GM18519 (cell line): ENCODE data around the gene AK4.
"Not testable (repeated sequence)": the region's sequence is repeated elsewhere in the genome, so short reads cannot be mapped to it uniquely, and the experiment has no call there.

Experiments
- ATAC-seq: cut with Tn5 transposase; IDR thresholded peaks from one replicate; pipeline ENCODE4 v1.9.1; 2021; ENCODE audit warnings: mild to moderate bottlenecking, moderate library complexity; ENCODE audit not compliant: unreplicated experiment, low FRiP score

AK4 gene

DNA sequence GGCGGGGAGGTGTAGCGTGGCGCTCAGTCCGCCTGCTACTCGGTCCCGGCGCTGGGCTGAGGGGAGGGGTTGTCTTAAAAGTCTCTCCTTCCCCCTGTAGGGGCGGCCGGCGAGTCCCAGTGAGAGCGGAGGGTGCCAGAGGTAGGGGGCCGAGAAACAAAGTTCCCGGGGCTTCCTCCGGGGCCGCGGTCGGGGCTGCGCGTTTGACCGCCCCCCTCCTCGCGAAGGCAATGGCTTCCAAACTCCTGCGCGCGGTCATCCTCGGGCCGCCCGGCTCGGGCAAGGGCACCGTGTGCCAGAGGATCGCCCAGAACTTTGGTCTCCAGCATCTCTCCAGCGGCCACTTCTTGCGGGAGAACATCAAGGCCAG, at the start of gene AK4:
AK4 (plus strand) TSS at position 26 of the 370 bp plus-strand sequence; CDS start at position 231, 205 bp downstream.
- not testable (repeated sequence) for ATAC-seq

DNA sequence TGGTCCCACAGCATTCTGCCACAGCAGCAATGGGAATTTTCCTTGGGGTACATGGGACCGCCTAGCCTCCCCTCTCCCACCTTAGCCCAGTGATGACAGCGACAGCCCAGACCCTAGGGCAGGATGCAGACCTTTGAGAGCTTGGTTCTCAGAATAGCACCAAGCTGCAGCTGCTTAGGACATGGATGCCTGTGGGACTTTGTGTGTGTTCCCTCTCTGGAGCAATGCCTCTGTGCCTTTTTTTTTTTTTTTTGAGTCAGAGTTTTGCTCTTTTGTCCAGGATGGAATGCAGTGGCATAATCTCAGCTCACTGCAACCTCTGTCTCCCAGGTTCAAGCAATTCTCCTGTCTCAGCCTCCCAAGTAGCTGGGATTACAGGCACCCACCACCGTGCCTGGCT, 44.2 kb upstream of the AK4 start:
- ATAC-seq: no peak

DNA sequence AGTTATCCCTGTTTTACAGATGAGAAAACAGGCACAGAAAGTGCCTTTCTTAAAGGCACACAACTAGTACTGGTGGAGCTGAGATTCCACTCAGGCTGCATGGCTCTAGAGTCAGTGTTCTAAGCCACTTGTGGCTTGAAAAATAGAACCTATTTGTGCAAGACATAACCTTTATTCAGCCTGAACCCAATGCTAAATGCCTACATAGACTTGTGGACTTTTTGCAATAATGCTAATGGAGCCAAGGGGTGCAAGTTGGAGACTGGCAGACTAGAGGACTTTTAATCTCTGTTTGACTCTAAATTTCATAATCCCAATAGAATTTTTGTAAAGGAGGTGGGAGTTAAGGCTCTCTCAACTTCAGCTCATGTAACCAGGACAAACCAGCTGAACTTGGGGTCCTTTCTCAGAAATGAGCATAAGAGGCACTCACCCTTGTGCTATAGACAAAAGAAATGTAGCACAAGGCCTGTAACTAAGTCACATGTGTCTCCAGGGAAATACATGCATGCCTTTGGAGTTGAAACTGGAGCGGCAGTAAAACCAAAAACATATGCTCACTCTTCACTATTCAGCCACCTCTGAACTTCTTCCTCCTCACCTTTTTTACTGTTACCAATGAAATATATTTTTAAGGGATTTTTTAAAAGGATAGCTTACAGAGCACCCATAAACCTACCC, 43.0 kb upstream of the AK4 start:
- no peak for ATAC-seq

DNA sequence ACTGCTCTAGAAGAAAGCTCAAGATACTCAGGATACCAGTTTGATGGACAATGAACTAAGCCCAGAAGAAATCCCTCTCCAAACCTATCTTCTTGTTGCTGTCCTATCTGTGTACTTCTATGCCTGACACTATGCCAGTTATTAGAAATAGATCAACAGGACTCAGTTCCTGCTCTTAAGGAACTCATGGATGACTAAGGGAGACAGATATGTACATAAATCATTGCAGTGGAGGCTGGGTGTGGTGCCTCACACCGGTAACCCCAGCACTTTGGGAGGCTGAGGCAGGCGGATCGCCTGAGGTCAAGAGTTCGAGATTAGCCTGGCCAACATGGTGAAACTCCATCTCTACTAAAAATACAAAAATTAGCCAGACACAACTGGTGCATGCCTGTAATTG, 42.4 kb upstream of the AK4 start:
- no peak for ATAC-seq

DNA sequence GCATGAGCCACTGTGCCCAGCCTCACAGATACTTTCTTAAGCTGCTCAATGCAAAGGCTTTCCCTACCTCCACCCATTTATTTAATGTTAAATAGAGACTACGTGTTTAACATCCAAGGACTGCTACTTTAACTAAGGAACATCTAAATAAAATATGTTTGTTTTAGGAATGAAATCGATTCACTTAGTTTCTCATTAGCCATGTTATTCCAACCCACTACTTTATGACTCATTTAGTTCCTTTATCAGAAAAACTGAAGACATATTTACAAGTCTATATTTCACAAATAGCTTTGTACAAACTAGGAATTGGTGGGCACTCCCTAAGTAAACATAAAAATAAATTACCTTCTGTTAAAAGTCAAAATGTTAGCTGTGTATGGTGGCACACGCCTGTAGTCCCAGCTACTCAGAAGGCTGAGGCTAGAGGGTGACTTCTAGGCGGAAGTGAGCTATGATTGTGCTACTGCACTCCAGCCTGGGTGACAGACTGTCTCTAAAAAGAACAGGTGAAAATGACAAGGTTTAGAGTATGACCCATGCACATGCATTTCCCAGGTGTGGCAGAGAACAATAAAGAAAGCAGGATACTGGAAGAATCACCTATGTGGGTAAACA, 39.9 kb upstream of the AK4 start:
- ATAC-seq: no peak

DNA sequence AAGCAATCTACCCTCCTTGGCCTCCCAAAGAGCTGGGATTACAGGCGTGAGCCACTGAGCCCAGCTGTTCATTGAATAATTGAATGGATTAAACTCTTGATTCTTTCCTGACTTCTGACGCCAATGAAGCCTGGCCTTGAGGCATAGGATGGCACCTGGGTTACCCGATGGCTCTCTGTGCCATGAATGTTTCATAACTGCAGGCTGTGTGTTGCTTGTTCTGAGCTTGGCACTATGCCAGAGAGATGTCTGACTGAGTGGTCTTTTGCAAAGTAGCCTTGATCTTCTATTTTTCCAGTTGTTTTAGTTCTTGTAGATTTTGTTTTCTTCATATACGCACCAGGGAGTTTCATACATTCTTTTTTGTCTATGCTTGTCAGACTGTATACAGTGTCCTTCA, 38.5 kb upstream of the AK4 start:
- ATAC-seq: no peak

DNA sequence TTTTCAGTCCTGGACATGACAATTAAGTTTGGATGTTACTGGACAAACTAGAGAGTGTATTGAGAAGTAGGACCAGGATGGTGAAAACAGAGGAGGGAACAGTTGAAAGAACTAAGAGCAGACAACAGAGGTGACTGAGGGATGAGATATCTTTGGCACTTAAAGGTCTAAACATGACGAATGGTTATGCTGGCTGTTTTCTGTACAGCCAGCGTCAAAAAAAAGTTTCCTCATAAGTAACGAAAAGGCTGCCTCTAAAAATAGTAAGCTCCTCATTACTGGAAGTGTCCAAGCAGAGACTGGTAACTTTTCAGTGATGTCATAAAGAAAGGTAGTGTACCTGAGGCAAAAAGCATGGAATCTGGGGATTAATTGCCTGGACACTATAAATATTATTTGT, 35.2 kb upstream of the AK4 start:
- ATAC-seq: no peak

DNA sequence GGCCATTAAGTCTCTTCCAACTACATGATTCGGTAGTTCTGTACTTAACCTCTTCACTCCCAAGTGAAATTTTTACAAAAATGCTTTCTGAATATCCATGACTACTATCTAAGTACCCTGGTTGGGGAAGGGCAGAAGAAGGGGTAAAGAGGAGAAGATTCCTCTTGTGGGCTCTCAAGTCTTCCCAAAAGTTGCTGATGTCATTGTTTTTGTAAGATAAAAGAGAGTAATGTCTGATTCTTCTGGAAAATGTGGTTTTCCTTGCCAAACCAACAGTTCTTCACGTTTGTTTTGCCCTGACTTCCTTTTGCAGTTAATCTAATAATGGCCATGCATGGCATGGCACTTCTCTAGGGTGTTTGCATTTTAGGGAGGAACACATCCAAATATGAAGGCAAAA, 34.7 kb upstream of the AK4 start:
- ATAC-seq: no peak

DNA sequence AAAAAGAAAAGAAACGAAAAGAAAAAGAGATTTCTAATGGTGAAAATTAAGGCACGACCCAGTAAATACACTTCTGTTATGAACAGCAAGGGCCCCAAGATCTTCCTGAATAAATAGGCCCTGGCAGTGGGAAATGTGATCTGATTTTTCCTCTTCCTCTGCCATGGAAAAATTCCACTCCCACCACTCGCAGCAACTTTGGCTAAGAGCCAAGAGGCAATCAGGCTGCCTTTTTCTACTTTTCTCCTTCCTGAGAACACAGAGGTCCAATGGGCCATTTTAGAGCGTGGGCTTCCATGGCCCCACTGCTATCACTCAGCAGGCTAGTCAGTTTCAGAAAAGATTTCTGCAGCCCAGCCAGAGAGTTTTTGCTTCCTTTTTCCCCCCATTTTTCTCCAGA, 33.7 kb upstream of the AK4 start:
- no peak for ATAC-seq

DNA sequence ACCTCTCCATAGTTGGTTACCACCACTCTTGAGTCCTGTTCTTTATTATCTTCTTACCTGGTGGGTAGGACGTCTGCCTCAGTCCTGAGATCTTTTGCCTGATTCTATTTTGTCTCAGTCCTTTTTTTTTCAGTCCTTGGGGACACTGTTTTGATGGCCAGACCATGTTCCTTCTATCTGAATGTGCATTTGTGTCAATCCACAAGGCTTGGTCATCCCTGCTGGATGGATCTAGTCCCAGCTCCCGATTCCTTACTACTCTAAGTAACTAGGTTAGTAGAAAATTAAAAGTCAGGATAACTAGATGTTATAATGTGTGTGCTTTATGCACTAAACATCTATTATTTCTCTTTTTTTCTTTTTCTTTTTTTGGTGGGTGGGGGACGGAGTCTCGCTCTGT, 28.1 kb upstream of the AK4 start:
- no peak for ATAC-seq

DNA sequence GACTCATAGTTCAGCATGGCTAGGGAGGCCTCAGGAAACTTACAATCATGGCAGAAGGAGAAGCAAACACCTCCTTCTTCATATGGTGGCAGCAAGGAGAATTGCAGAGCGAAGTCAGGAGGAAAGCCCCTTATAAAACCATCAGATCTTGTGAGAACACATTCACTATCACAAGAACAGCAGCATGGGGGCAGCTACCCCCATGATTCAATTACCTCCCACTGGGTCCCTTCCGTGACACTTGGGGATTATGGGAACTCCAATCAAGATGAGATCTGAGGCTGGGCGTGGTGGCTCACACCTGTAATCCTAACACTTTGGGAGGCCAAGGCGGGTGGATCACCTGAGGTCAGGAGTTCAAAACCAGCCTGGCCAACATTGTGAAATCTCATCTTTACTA, 18.9 kb upstream of the AK4 start:
- ATAC-seq: not testable (repeated sequence)

DNA sequence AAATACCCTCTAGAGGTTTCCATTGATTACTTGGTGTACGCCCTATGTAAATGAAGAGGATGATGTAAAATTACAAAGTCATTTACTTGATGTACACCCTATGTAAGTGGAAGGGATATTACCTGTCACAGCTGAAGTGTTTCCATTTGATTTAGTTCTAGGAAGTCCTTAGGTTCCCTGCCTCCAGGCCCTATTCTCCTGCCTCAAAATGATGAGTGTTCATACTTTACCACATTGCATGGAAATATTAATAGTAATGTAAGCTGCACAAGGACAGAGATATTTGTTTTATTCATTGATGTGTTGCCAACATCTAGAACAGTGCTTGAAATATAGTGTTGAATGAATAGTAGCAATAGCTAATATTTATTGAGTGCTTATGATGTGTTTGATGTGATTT, 9.5 kb upstream of the AK4 start:
- ATAC-seq: no peak

DNA sequence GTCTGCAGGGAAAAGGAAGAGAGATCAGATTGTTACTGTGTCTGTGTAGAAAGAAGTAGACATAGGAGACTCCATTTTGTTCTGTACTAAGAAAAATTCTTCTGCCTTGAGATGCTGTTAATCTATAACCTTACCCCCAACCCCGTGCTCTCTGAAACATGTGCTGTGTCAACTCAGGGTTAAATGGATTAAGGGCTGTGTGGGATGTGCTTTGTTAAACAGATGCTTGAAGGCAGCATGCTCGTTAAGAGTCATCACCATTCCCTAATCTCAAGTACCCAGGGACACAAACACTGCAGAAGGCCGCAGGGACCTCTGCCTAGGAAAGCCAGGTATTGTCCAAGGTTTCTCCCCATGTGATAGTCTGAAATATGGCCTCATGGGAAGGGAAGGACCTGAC, 8.2 kb upstream of the AK4 start:
- not testable (repeated sequence) for ATAC-seq

DNA sequence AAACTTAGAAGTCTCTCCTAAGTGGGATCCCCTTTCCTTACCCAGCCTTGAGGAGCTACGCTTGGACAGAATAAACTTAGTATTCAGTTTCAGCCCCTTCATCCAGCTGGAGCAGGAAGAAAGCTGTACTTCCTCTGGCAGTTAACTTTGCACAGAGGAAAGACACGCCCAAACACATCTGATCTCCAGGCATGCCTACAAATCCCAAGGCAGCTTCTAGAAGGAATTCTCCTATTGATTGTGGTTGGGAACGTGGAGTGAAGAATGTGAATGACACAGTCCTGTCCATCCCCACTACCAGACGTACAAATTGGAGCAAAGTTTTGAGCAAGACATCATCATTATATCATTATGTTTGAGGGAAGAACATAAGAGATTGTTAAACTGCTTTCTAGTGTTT, 6.6 kb upstream of the AK4 start:
- ATAC-seq: no peak

DNA sequence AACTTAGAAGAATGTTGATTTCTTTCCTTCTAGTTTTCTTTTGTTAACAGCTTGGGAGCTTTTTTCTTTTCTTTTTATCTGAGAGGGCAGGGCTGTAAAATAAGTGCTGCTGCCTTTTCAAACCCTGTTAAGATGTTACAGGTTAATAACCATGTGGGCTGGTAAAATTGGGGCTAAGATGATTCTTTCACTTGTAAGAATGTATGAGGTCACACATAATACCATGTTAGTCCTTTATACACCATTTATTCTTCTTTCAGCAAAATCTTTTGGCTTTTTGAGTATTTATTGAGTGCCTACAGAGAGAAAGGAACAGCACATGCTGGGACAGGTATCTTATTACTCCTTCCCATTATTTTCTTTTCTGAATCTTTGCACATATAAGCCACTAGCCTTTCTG, 6.1 kb upstream of the AK4 start:
- no peak for ATAC-seq

DNA sequence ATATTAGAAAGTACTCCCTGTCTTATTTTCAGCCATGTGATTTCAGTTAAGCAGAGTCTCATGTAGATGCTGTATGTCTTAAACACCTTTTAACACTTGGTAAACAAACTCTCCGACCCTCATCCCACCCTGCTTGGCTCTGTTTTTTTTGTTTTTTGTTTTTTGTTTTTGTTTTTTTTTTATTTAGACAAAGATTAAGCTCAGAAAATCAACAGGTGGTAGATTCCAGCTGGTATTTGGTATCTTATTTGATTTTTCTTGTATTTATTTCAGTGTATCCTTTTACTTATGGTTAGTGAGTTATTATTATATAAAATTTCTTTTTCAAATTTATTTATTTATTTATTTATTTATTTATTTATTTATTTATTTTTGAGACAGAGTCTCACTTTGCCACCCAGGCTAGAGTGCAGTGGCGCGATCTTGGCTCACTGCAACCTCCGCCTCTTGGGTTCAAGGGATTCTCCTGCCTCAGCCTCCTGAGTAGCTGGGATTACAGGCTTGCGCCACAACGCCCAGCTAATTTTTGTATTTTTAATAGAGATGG, 4.8 kb upstream of the AK4 start:
- not testable (repeated sequence) for ATAC-seq

DNA sequence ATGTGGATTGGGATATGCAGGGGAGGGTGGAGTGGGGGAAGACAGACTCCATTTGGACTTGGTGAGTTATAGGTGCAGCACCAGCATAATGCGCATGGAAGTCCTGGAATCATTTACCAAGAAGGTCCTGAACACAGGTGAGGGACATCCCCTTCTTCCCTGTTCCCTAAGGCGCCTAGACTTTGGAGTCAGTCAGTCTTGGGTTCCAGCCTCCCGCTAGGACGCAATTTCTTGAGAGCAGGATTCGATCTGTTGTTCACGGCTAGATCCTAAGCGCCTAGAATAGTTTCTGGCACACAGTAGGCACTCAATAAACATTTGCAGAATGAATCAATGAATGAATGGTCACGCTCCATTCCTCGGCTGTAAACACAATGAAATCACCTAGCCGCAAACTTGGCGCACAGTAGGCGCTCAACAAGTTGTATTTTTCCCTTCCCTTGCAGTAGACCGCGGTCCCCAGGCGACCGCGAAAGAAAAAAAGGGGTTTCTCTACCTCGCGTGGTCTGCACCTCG, 1.0 kb upstream of the AK4 start:
- no peak for ATAC-seq

DNA sequence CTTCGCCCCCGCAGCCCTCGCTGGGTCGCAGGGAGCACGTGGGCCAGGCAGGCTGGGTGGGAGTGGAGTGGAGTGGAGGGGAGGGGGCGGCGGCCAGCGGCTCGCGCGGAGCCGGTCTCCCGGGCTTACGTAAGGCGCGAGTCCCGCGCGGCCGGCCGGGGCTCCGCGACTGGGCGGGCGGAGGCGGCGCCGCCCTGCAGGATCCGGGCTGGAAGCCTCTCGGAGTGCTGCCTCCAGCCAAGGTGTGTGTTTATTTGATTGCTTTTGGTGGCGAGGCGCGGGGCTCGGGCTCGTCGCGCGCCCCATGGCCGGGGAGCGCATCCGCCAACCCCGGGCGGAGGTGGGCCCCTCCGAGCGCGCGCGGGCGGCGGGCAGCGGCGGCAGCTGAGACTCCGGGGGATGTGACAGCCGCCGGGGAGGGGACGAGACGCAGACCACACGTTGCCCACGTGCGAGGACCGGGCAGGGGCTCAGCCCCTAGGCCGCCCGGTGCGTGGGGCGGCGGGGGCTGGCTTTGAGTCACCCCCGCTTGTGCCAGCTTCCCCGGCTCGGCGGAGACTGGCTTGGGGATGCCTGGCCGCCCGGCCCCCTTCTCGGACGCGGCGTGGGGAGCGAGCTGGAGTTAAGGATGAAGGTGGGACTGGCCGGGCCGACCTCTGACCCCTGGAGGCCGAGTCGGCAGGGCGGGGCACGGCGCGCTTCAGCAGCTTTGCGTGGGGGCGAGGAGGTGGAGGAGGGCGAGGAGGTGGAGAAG, 402 bp upstream of the AK4 start:
- ATAC-seq: peak; percentile 35

DNA sequence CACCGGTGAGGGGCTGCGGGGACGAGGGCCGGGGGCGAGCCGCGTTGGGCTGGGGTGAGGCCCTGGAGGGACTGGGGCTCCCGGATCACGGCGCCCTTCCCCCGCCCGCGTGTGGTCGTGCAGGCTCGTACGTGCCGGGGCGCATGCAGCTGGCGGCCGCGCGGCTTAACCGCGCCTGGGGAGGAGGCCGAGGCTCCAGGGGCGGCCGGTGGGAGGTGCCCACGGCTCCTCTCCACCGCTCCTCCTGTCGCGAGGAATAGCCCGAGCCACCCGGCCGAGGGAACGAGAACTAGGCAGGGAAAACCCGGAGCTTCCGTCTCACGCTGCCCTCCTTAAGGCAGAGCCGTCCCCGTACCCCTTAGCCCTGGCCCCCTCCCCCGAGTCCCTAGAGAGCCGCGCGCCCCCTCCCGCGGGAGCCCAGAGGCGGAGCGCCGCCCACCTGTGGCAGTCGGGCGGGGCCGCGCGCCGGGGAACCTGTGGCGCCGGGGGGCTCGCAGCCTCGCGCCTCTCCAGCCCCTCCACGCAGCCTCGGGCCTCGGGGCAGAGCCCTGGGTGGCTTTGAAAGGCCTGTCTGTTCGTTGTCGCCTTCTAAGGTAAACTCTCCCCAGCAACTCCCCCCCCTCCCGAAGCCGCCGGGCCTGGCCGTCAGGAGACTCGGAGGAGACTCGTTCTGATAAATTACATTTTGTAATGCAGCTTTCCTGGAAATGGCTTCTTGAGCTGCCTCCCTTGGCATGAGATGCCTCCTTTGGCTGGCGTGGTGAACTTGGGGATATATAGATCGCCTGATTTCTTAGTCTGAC, 746 bp downstream of the AK4 start:
- peak; percentile 42 for ATAC-seq

DNA sequence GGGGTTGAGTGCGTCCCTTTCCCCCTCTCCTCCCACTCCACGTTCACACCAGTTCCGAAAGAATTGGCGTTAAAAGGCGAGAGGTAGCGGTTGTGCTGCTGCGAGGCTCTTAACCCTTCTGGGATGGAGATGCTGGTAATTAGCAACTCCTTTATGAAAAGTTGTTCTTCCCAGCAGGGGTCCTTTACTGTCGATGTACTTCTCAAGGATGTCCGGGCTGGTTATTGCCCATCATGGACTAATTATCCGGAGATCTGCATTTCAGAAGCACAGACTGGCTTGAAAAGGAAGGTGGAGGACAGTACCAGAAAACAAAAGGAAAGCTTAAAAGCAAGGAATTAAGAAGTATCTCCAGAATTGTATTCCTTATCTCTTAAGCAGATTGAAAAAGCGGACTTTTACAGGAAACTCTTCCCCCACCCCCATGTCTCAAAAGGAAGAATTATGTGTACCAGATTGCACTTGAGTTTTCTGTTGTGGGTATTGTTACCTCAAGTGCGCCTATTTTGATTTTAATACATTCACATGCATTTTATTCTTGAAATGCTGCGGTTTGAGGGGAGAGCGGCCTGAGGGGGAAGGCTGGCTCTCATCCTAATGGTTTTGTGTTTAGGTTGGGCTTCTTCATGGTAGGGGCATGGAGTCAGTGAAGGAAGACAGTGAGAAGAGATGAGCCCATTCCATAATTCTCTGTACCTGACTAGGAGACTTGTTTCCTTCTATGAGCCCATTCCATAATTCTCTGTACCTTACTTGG, 1.5 kb downstream of the AK4 start:
- no peak for ATAC-seq
